OCI-LY1 (cell line): ENCODE results near the gene RUNX1.
"Not testable (repeated sequence)": the region's sequence is repeated elsewhere in the genome, so short reads cannot be mapped to it uniquely, and the experiment has no call there.

Experiments
- H2AFZ ChIP-seq: fragments of 200-600 bp; sonication (generic), shearing (Covaris generic); 2 replicates; pipeline ENCODE4 v1.6.0; 2014; ENCODE audit warnings: antibody characterized with exemption, mild to moderate bottlenecking, low read length
- H3F3A ChIP-seq: fragments of 200-600 bp; sonication (generic), shearing (Covaris generic); 2 replicates; pipeline ENCODE4 v1.6.0; 2014; ENCODE audit warnings: mild to moderate bottlenecking, antibody characterized with exemption, low read length, moderate library complexity; ENCODE audit not compliant: insufficient read depth
- H3K27ac ChIP-seq: fragments of 200-600 bp; sonication (generic); 2 replicates; pipeline ENCODE4 v1.5.1; 2014; ENCODE audit warnings: low read length, mixed run types, mild to moderate bottlenecking, low read depth; ENCODE audit not compliant: poor library complexity, severe bottlenecking
- H3K27me3 ChIP-seq: fragments of 200-600 bp; sonication (generic); 2 replicates; pipeline ENCODE4 v1.6.0; 2014; ENCODE audit warnings: antibody characterized with exemption, mild to moderate bottlenecking, low read length, moderate library complexity; ENCODE audit not compliant: insufficient read depth
- H3K36me3 ChIP-seq: fragments of 200-600 bp; sonication (generic); 2 replicates; pipeline ENCODE4 v1.6.1; 2014; ENCODE audit warnings: mild to moderate bottlenecking, antibody characterized with exemption, low read length, moderate library complexity, mixed read lengths; ENCODE audit not compliant: insufficient read depth
- H3K4me1 ChIP-seq: fragments of 200-600 bp; sonication (generic); 2 replicates; pipeline ENCODE4 v1.5.1; 2014; ENCODE audit warnings: mild to moderate bottlenecking, low read length, moderate library complexity; ENCODE audit not compliant: insufficient read depth, severe bottlenecking
- H3K4me2 ChIP-seq: fragments of 200-600 bp; sonication (generic), shearing (Covaris generic); 2 replicates; pipeline ENCODE4 v1.6.1; 2014; ENCODE audit warnings: low read length
- H3K4me3 ChIP-seq: fragments of 200-600 bp; sonication (generic); 2 replicates; pipeline ENCODE4 v1.5.1; 2014; ENCODE audit warnings: low read length, low read depth, mild to moderate bottlenecking, mixed read lengths; ENCODE audit not compliant: poor library complexity, severe bottlenecking
- H3K79me2 ChIP-seq: fragments of 200-600 bp; shearing (Covaris generic); 2 replicates; pipeline ENCODE4 v1.6.1; 2016; ENCODE audit warnings: mixed run types, low read length, mixed read lengths; ENCODE audit not compliant: insufficient read depth
- H3K9ac ChIP-seq: fragments of 200-600 bp; sonication (generic), shearing (Covaris generic); 2 replicates; pipeline ENCODE4 v1.6.1; 2014; ENCODE audit warnings: mild to moderate bottlenecking, low read length, mixed read lengths
- H3K9me2 ChIP-seq: fragments of 200-600 bp; sonication (generic), shearing (Covaris generic); 2 replicates; pipeline ENCODE4 v1.6.1; 2014; ENCODE audit warnings: low read depth, mild to moderate bottlenecking, low read length, mixed read lengths
- H3K9me3 ChIP-seq: fragments of 200-600 bp; shearing (Covaris generic); 2 replicates; pipeline ENCODE4 v1.6.1; 2014; ENCODE audit warnings: low read length, mixed read lengths
- H4K20me1 ChIP-seq: fragments of 200-600 bp; sonication (generic), shearing (Covaris generic); 2 replicates; pipeline ENCODE4 v1.6.0; 2016; ENCODE audit warnings: mild to moderate bottlenecking, low read length; ENCODE audit not compliant: insufficient read depth
- EZH2 ChIP-seq: fragments of 200-600 bp; sonication (generic), shearing (Covaris generic); IDR thresholded peaks from 2 replicates; pipeline ENCODE4 v1.8.0; 2017; ENCODE audit warnings: borderline replicate concordance, mixed run types, mild to moderate bottlenecking, antibody characterized with exemption, low read length, moderate library complexity, mixed read lengths
- TF ChIP-seq, protein P1 (sequence below): fragments of 200-600 bp; sonication (generic), shearing (Covaris generic); IDR thresholded peaks from 2 replicates; pipeline ENCODE4 v1.5.1; 2017; ENCODE audit warnings: mild to moderate bottlenecking, antibody characterized with exemption, low read length, moderate library complexity, mixed read lengths

Gene RUNX1

DNA sequence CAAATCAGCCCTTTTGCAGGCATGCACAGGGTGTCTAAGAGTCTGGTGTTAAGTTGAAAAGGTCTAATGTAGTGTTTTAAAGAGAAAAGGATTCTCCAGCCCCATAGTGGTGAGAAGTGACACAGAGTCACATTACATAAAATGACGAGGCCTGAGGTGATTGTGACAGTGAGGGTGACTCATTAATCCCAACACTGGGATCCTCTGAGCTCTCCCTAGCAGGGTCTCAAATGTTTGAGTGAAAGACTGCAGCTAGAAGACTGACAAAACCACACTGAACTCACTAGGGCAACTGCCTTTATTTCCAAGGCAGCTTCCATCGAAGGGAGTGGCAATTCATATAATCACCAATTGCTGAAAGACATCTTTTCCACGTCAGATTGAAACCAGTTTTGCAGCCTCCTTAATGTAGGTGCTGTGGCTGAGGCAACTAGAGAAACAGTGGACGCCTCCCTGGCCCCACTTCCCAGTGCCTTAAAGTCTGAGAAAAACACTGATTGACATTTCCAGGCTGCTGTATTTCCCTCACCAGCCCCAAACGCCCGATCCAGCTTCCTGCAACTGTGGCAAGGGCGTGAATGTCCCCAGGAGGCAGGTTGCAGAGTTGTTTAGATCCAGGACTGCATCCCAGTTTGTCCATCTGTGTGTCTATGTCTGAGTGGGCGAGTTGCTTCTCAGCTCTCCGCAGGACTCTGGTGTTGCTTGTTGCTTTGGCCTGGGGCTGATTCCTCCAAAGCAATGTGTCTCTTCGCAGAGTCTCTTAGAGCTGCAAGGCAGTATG is 81.4 kb downstream of the RUNX1 start:
- H3K9me2 ChIP-seq: no peaks in the 10 kb centered on the region
- H3K9ac ChIP-seq: no peak overlapping the region
- H2AFZ ChIP-seq: no peak overlapping the region
- no peak overlapping the region for H3K4me3 ChIP-seq
- H4K20me1 ChIP-seq: no peaks in the 10 kb centered on the region
- H3K4me1 ChIP-seq: peaks cover 4% of the 10 kb centered on the region
- no peak overlapping the region for H3K4me2 ChIP-seq
- H3K27me3 ChIP-seq: no peaks in the 10 kb centered on the region
- no peak for TF ChIP-seq EZH2
- TF ChIP-seq, protein P1, sequence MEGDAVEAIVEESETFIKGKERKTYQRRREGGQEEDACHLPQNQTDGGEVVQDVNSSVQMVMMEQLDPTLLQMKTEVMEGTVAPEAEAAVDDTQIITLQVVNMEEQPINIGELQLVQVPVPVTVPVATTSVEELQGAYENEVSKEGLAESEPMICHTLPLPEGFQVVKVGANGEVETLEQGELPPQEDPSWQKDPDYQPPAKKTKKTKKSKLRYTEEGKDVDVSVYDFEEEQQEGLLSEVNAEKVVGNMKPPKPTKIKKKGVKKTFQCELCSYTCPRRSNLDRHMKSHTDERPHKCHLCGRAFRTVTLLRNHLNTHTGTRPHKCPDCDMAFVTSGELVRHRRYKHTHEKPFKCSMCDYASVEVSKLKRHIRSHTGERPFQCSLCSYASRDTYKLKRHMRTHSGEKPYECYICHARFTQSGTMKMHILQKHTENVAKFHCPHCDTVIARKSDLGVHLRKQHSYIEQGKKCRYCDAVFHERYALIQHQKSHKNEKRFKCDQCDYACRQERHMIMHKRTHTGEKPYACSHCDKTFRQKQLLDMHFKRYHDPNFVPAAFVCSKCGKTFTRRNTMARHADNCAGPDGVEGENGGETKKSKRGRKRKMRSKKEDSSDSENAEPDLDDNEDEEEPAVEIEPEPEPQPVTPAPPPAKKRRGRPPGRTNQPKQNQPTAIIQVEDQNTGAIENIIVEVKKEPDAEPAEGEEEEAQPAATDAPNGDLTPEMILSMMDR: no peak
- no peak overlapping the region for H3K27ac ChIP-seq
- H3K79me2 ChIP-seq: 0 out of 2 replicates have a peak, but pooled peaks cover 2% of the 10 kb centered on the region
- no peaks in the 10 kb centered on the region for H3F3A ChIP-seq
- no peaks in the 10 kb centered on the region for H3K9me3 ChIP-seq
- peaks cover 22% of the 10 kb centered on the region for H3K36me3 ChIP-seq

DNA sequence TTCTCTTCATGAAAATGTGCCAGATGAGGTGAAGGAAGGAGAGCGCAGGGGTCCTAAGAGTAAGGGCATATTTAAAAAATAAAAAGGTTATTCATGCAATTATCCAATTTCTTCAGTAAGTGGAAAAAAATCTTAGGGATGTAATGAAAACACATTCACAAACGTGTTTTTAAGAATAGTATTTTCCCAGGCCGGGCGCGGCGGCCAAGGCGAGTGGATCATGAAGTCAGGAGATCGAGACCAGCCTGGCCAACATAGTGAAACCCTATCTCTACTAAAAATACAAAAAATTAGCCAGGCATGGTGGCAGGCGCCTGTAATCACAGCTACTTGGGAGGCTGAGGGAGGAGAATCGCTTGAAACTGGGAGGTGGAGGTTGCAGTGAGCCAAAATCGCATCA is 82.2 kb downstream of the RUNX1 start:
- H3F3A ChIP-seq, H3K27me3 ChIP-seq, H3K9me2 ChIP-seq, H4K20me1 ChIP-seq, H3K4me1 ChIP-seq, H3K9ac ChIP-seq, H3K9me3 ChIP-seq, H2AFZ ChIP-seq, H3K27ac ChIP-seq, H3K4me3 ChIP-seq, H3K79me2 ChIP-seq, H3K4me2 ChIP-seq: not testable (repeated sequence)
- H3K36me3 ChIP-seq: peaks cover 22% of the 10 kb centered on the region; the same call in 1 of the 2 replicates

DNA sequence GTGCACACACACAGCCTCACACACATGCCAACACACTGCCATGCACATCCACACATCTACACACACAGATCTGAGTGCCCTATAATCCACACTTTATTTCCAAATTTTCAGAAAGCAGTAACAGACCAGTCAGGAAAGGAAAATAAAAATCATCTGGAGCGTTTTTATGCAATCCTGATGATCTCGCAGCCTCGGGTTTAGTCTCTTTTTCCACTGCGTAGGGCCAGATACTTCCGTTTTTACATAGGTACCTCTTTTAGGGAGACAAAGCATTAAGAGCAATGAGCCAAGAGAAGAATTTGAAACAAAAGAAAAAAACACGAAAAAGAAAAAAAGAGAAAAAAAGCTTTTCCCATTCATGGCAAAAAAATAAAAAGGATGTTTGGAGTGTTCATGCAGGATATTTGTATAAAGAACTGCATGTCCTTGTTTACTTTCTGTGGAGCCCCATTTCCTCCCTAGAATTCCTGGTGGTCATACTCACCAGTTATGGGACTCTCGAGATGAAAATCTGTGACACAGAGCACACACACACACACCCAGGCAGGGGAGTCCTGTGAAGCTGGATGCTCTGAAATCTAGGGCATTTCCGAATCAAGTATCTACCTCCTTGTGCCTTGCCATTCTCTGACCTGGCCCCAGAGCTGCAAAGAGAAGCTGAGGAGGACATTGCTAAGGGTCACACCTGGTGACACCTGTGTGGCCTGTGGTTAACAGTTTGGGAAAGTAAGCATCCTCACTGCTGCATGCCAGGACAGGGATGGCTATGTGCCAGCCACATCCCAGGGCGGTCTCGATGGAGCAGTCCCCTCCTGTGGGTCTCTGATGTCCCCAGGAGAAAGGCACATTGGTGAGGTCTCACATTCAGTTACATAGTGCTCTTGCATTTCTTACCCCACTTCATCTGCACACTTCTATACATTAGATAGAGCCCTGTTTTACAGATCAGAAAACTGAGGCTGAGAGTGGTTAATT is 83.6 kb downstream of the RUNX1 start:
- no peak for TF ChIP-seq EZH2
- Histone ChIP-seq H3K4me3 (no peak overlapping the region), H4K20me1 (no peaks in the 10 kb centered on the region), H2AFZ (no peak overlapping the region), H3K79me2 (peaks cover 5% of the 10 kb centered on the region; the same call in 1 of the 2 replicates), H3F3A (no peaks in the 10 kb centered on the region), H3K36me3 (peaks cover 26% of the 10 kb centered on the region; the same call in 1 of the 2 replicates), H3K9ac (no peak overlapping the region), H3K4me1 (peaks cover 4% of the 10 kb centered on the region), H3K27ac (no peak overlapping the region), H3K9me3 (no peaks in the 10 kb centered on the region), H3K4me2 (no peak overlapping the region), H3K27me3 (no peaks in the 10 kb centered on the region), H3K9me2 (no peaks in the 10 kb centered on the region)

GRCh38 chr21:34962586-34963222 is 86.4 kb downstream of the RUNX1 start:
- Histone ChIP-seq H3K4me3 (no peak overlapping the region), H3K9me2 (no peaks in the 10 kb centered on the region), H3K27me3 (no peaks in the 10 kb centered on the region), H3K79me2 (peaks cover 11% of the 10 kb centered on the region; the same call in 1 of the 2 replicates), H3K9me3 (no peaks in the 10 kb centered on the region), H3K4me2 (no peak overlapping the region), H4K20me1 (no peaks in the 10 kb centered on the region), H3K9ac (no peak overlapping the region), H3K4me1 (no peaks in the 10 kb centered on the region), H3K36me3 (peaks cover 30% of the 10 kb centered on the region), H3F3A (no peaks in the 10 kb centered on the region), H2AFZ (no peak overlapping the region), H3K27ac (no peak overlapping the region)
- TF ChIP-seq EZH2: no peak
- TF ChIP-seq, protein P1: no peak
